GM06990 (cell line): ENCODE results near the gene ZFHX2.

Experiments used
- DNase-seq: peaks from one replicate; pipeline ENCODE4 v3.0.0-alpha.2; 2011; ENCODE audit not compliant: insufficient read length; ENCODE audit errors: extremely low read depth
- H3K27me3 ChIP-seq: replicated peaks from 2 replicates; pipeline ENCODE4 v1.6.0; 2011; ENCODE audit warnings: low read length; ENCODE audit not compliant: control insufficient read depth, insufficient read depth
- H3K36me3 ChIP-seq: 2 replicates; pipeline ENCODE4 v1.5.1; 2011; ENCODE audit warnings: low read length; ENCODE audit not compliant: control insufficient read depth, insufficient read depth
- H3K4me3 ChIP-seq: replicated peaks from 2 replicates; pipeline ENCODE4 v1.5.1; 2011; ENCODE audit warnings: low read depth, mild to moderate bottlenecking, control low read depth, low read length
- CTCF ChIP-seq: IDR thresholded peaks from 2 replicates; pipeline ENCODE4 v1.5.1; 2011; ENCODE audit warnings: low read length, control low read depth, mild to moderate bottlenecking, inconsistent platforms; ENCODE audit not compliant: insufficient read depth, poor library complexity, severe bottlenecking

ZFHX2 gene

GRCh38 chr14:23580152-23580926 lies 28.8 kb upstream of the ZFHX2 start:
- TF ChIP-seq CTCF, result no peak
- H3K27me3 ChIP-seq, result no peaks in the 10 kb centered on the region; the same call in 1 of the 2 replicates
- no peak for DNase-seq
- no peaks in the 10 kb centered on the region for H3K36me3 ChIP-seq
- no peak overlapping the region for H3K4me3 ChIP-seq

- no peak for DNase-seq
- no peak for TF ChIP-seq CTCF
- Histone ChIP-seq H3K36me3 (no peaks in the 10 kb centered on the region), H3K27me3 (no peaks in the 10 kb centered on the region; the same call in 1 of the 2 replicates), H3K4me3 (no peak overlapping the region)
Measured at GRCh38 chr14:23579739-23580138, 28.2 kb upstream of the ZFHX2 start.

GRCh38 chr14:23579311-23579630 lies 27.7 kb upstream of the ZFHX2 start:
- H3K4me3 ChIP-seq, result no peak overlapping the region
- DNase-seq, result no peak
- TF ChIP-seq CTCF, result no peak
- H3K27me3 ChIP-seq, result no peaks in the 10 kb centered on the region; the same call in 1 of the 2 replicates
- no peaks in the 10 kb centered on the region for H3K36me3 ChIP-seq

- Histone ChIP-seq H3K27me3 (no peaks in the 10 kb centered on the region; the same call in 1 of the 2 replicates), H3K36me3 (no peaks in the 10 kb centered on the region), H3K4me3 (peak within 1 kb of the TSS; percentile 60)
- TF ChIP-seq CTCF, result no peak
- DNase-seq, result no peak
Measured at GRCh38 chr14:23578560-23579310, 27.2 kb upstream of the ZFHX2 start, which contains the start of gene JPH4. Gene JPH4 (minus strand): TSS chr14:23578790. CDS start chr14:23577453, 1,337 bp downstream.

- no peaks in the 10 kb centered on the region; the same call in 1 of the 2 replicates for H3K27me3 ChIP-seq
- DNase-seq, result no peak
- H3K4me3 ChIP-seq, result peak overlapping the region; percentile 60
- no peaks in the 10 kb centered on the region for H3K36me3 ChIP-seq
- no peak for TF ChIP-seq CTCF
Measured at GRCh38 chr14:23577710-23578392, 26.3 kb upstream of the ZFHX2 start.
